ENCODE data around the gene GLRX.

GRCh38 chr5:95788493-95788892, 34.0 kb downstream of the GLRX start:
- TF ChIP-seq GABPA (IDR thresholded peaks at IDR 0.05; ENCODE audit: low read depth) (no peak), EZH2phosphoT487 (IDR thresholded peaks at IDR 0.05; ENCODE audit: borderline replicate concordance, low read depth) (no peak), CTCF (IDR thresholded peaks at IDR 0.05) (no peak), PBX3 (IDR thresholded peaks at IDR 0.05) (no peak), MXI1 (IDR thresholded peaks at IDR 0.05; ENCODE audit: low read depth, low read length) (no peak)

Data from SK-N-SH (cell line).